ENCODE results near the gene BEND7. TPM values are rescaled to one million over a fixed set of nuclear protein-coding genes. Genes with fewer than 3 reads are reported as not detected.
A peak's percentile ranks its signal among the peaks of the same experiment; 100 is the strongest.

Gene BEND7
- total RNA-seq, 1 experiment from 2014 or later = 1.7 TPM

DNA sequence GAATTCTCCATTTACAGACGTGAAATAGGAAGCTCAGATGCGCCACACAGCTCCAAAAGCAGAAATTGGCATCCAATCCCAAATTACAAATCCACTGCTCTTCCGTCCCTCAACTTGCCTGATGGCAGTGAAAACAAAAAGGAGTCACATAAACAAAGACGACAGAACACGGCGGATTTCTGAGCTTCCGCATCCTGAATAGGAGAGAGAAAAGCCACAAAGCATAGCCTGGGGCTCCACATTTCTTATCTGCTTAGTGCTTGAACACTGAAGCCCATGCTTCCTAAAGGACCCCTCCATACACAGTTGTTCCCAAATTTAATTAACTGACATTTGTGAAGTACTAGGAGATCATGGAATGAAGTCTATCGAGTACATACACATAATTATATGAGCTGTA, 32.6 kb downstream of the BEND7 start:
- CTCF ChIA-PET = no interaction called here

DNA sequence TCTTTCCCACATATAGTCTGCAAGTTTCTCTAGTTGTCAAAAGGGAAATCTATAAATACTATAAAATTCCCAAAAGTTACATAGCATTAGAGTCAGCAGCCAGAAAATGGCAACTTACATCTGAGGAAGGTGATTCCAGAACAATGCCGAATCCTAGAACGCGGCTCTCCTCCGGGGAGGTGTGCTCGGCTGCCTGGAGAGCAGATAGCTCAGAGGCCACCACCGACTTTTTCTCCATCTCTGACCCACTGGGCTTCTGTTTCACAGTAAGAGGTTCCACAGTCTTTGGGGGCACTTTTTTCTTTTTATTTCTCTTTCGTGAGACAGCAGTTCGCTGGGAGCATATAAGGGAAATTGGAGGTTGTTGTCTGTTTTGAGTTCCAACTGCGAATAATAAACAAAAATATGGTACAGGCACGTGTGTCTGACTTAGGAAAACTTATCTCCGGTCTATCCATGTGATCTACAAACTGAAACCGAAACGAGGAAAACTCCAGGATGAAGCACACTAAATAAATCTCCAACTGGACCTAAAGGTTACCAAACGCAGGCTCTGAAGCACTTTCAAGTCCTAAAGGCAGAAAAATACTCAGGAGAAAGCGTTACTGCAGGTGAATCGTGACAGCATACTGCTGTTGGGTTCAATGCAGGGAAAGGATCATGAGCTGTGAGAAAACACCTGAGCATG, 36.2 kb downstream of the BEND7 start:
- no peaks in the 10 kb centered on the region for H3K9me2 ChIP-seq (ENCODE audit: insufficient read depth)
- H3K79me2 ChIP-seq (ENCODE audit: low read depth) = no peaks in the 10 kb centered on the region
- peak overlapping the region; percentile 18; the same call in 1 of the 2 replicates for H3K4me3 ChIP-seq
- H4K20me1 ChIP-seq (ENCODE audit: insufficient read depth) = no peaks in the 10 kb centered on the region
- POLR2A ChIA-PET (ENCODE audit: unreplicated experiment) = no interaction called here
- no peak overlapping the region for H3K27ac ChIP-seq
- no peaks in the 10 kb centered on the region for H3K4me1 ChIP-seq (replicated peaks; ENCODE audit: insufficient read depth)
- no peaks in the 10 kb centered on the region for H3F3A ChIP-seq (ENCODE audit: insufficient read depth, low read depth)
- no peak for TF ChIP-seq EZH2 (IDR thresholded peaks at IDR 0.05; ENCODE audit: low read depth)
- TF ChIP-seq, protein P1, sequence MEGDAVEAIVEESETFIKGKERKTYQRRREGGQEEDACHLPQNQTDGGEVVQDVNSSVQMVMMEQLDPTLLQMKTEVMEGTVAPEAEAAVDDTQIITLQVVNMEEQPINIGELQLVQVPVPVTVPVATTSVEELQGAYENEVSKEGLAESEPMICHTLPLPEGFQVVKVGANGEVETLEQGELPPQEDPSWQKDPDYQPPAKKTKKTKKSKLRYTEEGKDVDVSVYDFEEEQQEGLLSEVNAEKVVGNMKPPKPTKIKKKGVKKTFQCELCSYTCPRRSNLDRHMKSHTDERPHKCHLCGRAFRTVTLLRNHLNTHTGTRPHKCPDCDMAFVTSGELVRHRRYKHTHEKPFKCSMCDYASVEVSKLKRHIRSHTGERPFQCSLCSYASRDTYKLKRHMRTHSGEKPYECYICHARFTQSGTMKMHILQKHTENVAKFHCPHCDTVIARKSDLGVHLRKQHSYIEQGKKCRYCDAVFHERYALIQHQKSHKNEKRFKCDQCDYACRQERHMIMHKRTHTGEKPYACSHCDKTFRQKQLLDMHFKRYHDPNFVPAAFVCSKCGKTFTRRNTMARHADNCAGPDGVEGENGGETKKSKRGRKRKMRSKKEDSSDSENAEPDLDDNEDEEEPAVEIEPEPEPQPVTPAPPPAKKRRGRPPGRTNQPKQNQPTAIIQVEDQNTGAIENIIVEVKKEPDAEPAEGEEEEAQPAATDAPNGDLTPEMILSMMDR (conservative IDR thresholded peaks at IDR 0.05) = no peak
- no peak for DNase-seq
- H2AFZ ChIP-seq = 0 out of 2 replicates have a peak overlapping the region, but pooled peaks have one; percentile 39
- no peaks in the 10 kb centered on the region for H3K36me3 ChIP-seq (ENCODE audit: low read depth)
- CTCF ChIA-PET = no interaction called here
- peaks cover 49% of the 10 kb centered on the region for H3K27me3 ChIP-seq (ENCODE audit: insufficient read depth, low read depth)
- no TSS peak for BruUV-seq (replicated peaks)
- intact Hi-C loops (cut with micrococcal nuclease; ENCODE audit: unreplicated experiment) = no loop called here
- H3K4me2 ChIP-seq = peak overlapping the region; percentile 29
- H3K9me3 ChIP-seq (ENCODE audit: insufficient read depth, low read depth) = no peaks in the 10 kb centered on the region

More for the DNA sequence above, 32.6 kb downstream of the BEND7 start:
- H3F3A ChIP-seq (ENCODE audit: insufficient read depth, low read depth) = no peaks in the 10 kb centered on the region
- H3K4me2 ChIP-seq = no peak overlapping the region
- no peaks in the 10 kb centered on the region for H3K36me3 ChIP-seq (ENCODE audit: low read depth)
- TF ChIP-seq, protein P1 (conservative IDR thresholded peaks at IDR 0.05) = no peak
- TF ChIP-seq EZH2 (IDR thresholded peaks at IDR 0.05; ENCODE audit: low read depth) = no peak
- DNase-seq = no peak
- H3K27me3 ChIP-seq (ENCODE audit: insufficient read depth, low read depth) = peaks cover 61% of the 10 kb centered on the region
- H2AFZ ChIP-seq = no peak overlapping the region
- no peaks in the 10 kb centered on the region for H3K4me1 ChIP-seq (replicated peaks; ENCODE audit: insufficient read depth)
- POLR2A ChIA-PET (ENCODE audit: unreplicated experiment) = no interaction called here
- H3K4me3 ChIP-seq = no peak overlapping the region
- H3K9me3 ChIP-seq (ENCODE audit: insufficient read depth, low read depth) = no peaks in the 10 kb centered on the region
- H4K20me1 ChIP-seq (ENCODE audit: insufficient read depth) = no peaks in the 10 kb centered on the region
- no peaks in the 10 kb centered on the region for H3K79me2 ChIP-seq (ENCODE audit: low read depth)
- no peaks in the 10 kb centered on the region for H3K9me2 ChIP-seq (ENCODE audit: insufficient read depth)
- no TSS peak for BruUV-seq (replicated peaks)
- intact Hi-C loops (cut with micrococcal nuclease; ENCODE audit: unreplicated experiment) = no loop called here
- no peak overlapping the region for H3K27ac ChIP-seq

GRCh38 chr10:13491747-13492360, 37.0 kb downstream of the BEND7 start:
- BruUV-seq (replicated peaks) = no TSS peak
- no peak for DNase-seq
- intact Hi-C loops (cut with micrococcal nuclease; ENCODE audit: unreplicated experiment) = no loop called here
- no peaks in the 10 kb centered on the region for H3K79me2 ChIP-seq (ENCODE audit: low read depth)
- POLR2A ChIA-PET (ENCODE audit: unreplicated experiment) = no interaction called here
- H3F3A ChIP-seq (ENCODE audit: insufficient read depth, low read depth) = no peaks in the 10 kb centered on the region
- no peaks in the 10 kb centered on the region for H3K4me1 ChIP-seq (replicated peaks; ENCODE audit: insufficient read depth)
- H3K9me2 ChIP-seq (ENCODE audit: insufficient read depth) = no peaks in the 10 kb centered on the region
- no peak overlapping the region for H3K4me2 ChIP-seq
- no peak overlapping the region for H3K4me3 ChIP-seq
- no peak for TF ChIP-seq EZH2 (IDR thresholded peaks at IDR 0.05; ENCODE audit: low read depth)
- TF ChIP-seq, protein P1 (conservative IDR thresholded peaks at IDR 0.05) = no peak
- peaks cover 46% of the 10 kb centered on the region for H3K27me3 ChIP-seq (ENCODE audit: insufficient read depth, low read depth)
- no peak overlapping the region for H2AFZ ChIP-seq
- H4K20me1 ChIP-seq (ENCODE audit: insufficient read depth) = no peaks in the 10 kb centered on the region
- H3K36me3 ChIP-seq (ENCODE audit: low read depth) = no peaks in the 10 kb centered on the region
- CTCF ChIA-PET = no interaction called here
- no peak overlapping the region for H3K27ac ChIP-seq
- H3K9me3 ChIP-seq (ENCODE audit: insufficient read depth, low read depth) = no peaks in the 10 kb centered on the region

Measured in PC-9 (cell line).